HEK293 (cell line): Measurements from ENCODE around the gene SERPINB3.

ENCODE experiments used
- CTCF ChIA-PET: fragments of 350-600 bp; formaldehyde crosslinking; extraction: SDS; loops from one replicate; lab custom pipeline; 2021; ENCODE audit warnings: antibody characterized with exemption; lab: Yijun Ruan, JAX
- POLR2A ChIA-PET: fragments of 300-600 bp; formaldehyde crosslinking; extraction: SDS; loops from one replicate; lab custom pipeline; 2020; ENCODE audit warnings: antibody characterized with exemption, inconsistent platforms; lab: Yijun Ruan, JAX
- H3K27ac ChIP-seq: fragments of 200-500 bp; sonication (Bioruptor generic); 2 replicates; pipeline ENCODE4 v1.5.1; 2014; ENCODE audit warnings: low read depth, low read length, control low read depth, inconsistent platforms; ENCODE audit errors: extremely low read depth
- H3K36me3 ChIP-seq, 2 experiments: fragments of 200-500 bp in 1 of 2; sonication (Bioruptor generic) in 1 of 2; 1 replicate in 1 of 2; 2 replicates in 1 of 2; pipeline ENCODE4 v1.5.1; 2014 to 2017; ENCODE audit warnings: inconsistent platforms in 2 of 2, low read length in 2 of 2; ENCODE audit not compliant: control insufficient read depth in 2 of 2, insufficient read depth in 1 of 2
- H3K4me1 ChIP-seq: fragments of 200-500 bp; sonication (Bioruptor generic); 2 replicates; pipeline ENCODE4 v1.5.1; 2014; ENCODE audit warnings: mild to moderate bottlenecking, low read length, inconsistent platforms; ENCODE audit not compliant: control insufficient read depth, insufficient read depth
- H3K4me3 ChIP-seq: 2 replicates; pipeline ENCODE4 v1.5.1; 2011; ENCODE audit warnings: low read depth, mild to moderate bottlenecking, control low read depth, low read length, moderate library complexity
- H3K9me3 ChIP-seq: fragments of 200-500 bp; sonication (Bioruptor generic); 2 replicates; pipeline ENCODE4 v1.5.1; 2014; ENCODE audit warnings: low read depth, low read length, inconsistent platforms; ENCODE audit not compliant: control insufficient read depth, insufficient read depth
- EGR2 ChIP-seq: fragments of 450-650 bp; formaldehyde crosslinking; IDR thresholded peaks from 2 replicates; pipeline ENCODE4 v1.5.1; 2016; ENCODE audit warnings: low read depth, missing biosample characterization, missing genetic modification characterization
- FEZF1 ChIP-seq: fragments of 450-650 bp; formaldehyde crosslinking; IDR thresholded peaks from 2 replicates; pipeline ENCODE4 v1.5.1; 2016; ENCODE audit warnings: missing biosample characterization, missing genetic modification characterization
- GLIS2 ChIP-seq: fragments of 450-650 bp; formaldehyde crosslinking; IDR thresholded peaks from 2 replicates; pipeline ENCODE4 v1.5.1; 2016; ENCODE audit warnings: missing biosample characterization, missing genetic modification characterization
- YY1 ChIP-seq: fragments of 450-650 bp; formaldehyde crosslinking; IDR thresholded peaks from 2 replicates; pipeline ENCODE4 v1.5.1; 2018; ENCODE audit warnings: missing biosample characterization, missing genetic modification characterization
- YY2 ChIP-seq: fragments of 450-650 bp; formaldehyde crosslinking; IDR thresholded peaks from 2 replicates; pipeline ENCODE4 v1.5.1; 2016; ENCODE audit warnings: missing biosample characterization, missing genetic modification characterization
- ZBTB20 ChIP-seq: fragments of 450-650 bp; formaldehyde crosslinking; IDR thresholded peaks from 2 replicates; pipeline ENCODE4 v1.5.1; 2016; ENCODE audit warnings: missing biosample characterization, missing genetic modification characterization
- ZBTB21 ChIP-seq: fragments of 450-650 bp; formaldehyde crosslinking; IDR thresholded peaks from 2 replicates; pipeline ENCODE4 v1.5.1; 2017; ENCODE audit warnings: missing biosample characterization, missing genetic modification characterization
- ZBTB8A ChIP-seq: fragments of 450-650 bp; formaldehyde crosslinking; IDR thresholded peaks from 2 replicates; pipeline ENCODE4 v1.5.1; 2016; ENCODE audit warnings: missing biosample characterization, missing genetic modification characterization
- ZFP3 ChIP-seq: fragments of 450-650 bp; formaldehyde crosslinking; IDR thresholded peaks from 2 replicates; pipeline ENCODE4 v1.5.1; 2016; ENCODE audit warnings: low read depth, missing biosample characterization, missing genetic modification characterization
- ZNF10 ChIP-seq: fragments of 450-650 bp; formaldehyde crosslinking; IDR thresholded peaks from 2 replicates; pipeline ENCODE4 v1.5.1; 2017; ENCODE audit warnings: missing biosample characterization, missing genetic modification characterization
- ZNF132 ChIP-seq: fragments of 450-650 bp; formaldehyde crosslinking; IDR thresholded peaks from 2 replicates; pipeline ENCODE4 v1.5.1; 2017; ENCODE audit warnings: missing biosample characterization, missing genetic modification characterization, borderline replicate concordance
- ZNF23 ChIP-seq: fragments of 450-650 bp; formaldehyde crosslinking; IDR thresholded peaks from 2 replicates; pipeline ENCODE4 v1.5.1; 2016; ENCODE audit warnings: missing biosample characterization, missing genetic modification characterization, borderline replicate concordance
- ZNF24 ChIP-seq: fragments of 450-650 bp; formaldehyde crosslinking; IDR thresholded peaks from 2 replicates; pipeline ENCODE4 v1.5.1; 2016; ENCODE audit warnings: missing biosample characterization, missing genetic modification characterization
- ZNF292 ChIP-seq: fragments of 450-650 bp; formaldehyde crosslinking; IDR thresholded peaks from 2 replicates; pipeline ENCODE4 v1.5.1; 2016; ENCODE audit warnings: low read depth, missing biosample characterization, missing genetic modification characterization, borderline replicate concordance
- ZNF335 ChIP-seq: fragments of 450-650 bp; formaldehyde crosslinking; conservative IDR thresholded peaks from 2 replicates; pipeline ENCODE4 v1.5.1; 2016; ENCODE audit warnings: missing biosample characterization, missing genetic modification characterization
- ZNF366 ChIP-seq: fragments of 450-650 bp; formaldehyde crosslinking; conservative IDR thresholded peaks from 2 replicates; pipeline ENCODE4 v1.5.1; 2016; ENCODE audit warnings: missing biosample characterization, missing genetic modification characterization
- ZNF416 ChIP-seq: fragments of 450-650 bp; formaldehyde crosslinking; IDR thresholded peaks from 2 replicates; pipeline ENCODE4 v1.5.1; 2016; ENCODE audit warnings: missing biosample characterization, missing genetic modification characterization
- ZNF600 ChIP-seq: fragments of 450-650 bp; formaldehyde crosslinking; IDR thresholded peaks from 2 replicates; pipeline ENCODE4 v1.5.1; 2016; ENCODE audit warnings: missing biosample characterization, missing genetic modification characterization
- ZNF785 ChIP-seq: fragments of 450-650 bp; formaldehyde crosslinking; IDR thresholded peaks from 2 replicates; pipeline ENCODE4 v1.5.1; 2016; ENCODE audit warnings: missing biosample characterization, missing genetic modification characterization
- ZSCAN23 ChIP-seq: fragments of 450-650 bp; formaldehyde crosslinking; IDR thresholded peaks from 2 replicates; pipeline ENCODE4 v1.5.1; 2016; ENCODE audit warnings: missing biosample characterization, missing genetic modification characterization
- TF ChIP-seq, protein P1 (sequence below): fragments of 450-650 bp; formaldehyde crosslinking; IDR thresholded peaks from 2 replicates; pipeline ENCODE4 v1.5.1; 2016; ENCODE audit warnings: missing biosample characterization, missing genetic modification characterization
- TF ChIP-seq, protein P2 (sequence below): fragments of 450-650 bp; formaldehyde crosslinking; IDR thresholded peaks from 2 replicates; pipeline ENCODE4 v1.5.1; 2016; ENCODE audit warnings: missing biosample characterization, missing genetic modification characterization
- TF ChIP-seq, protein P3 (sequence below): fragments of 450-650 bp; formaldehyde crosslinking; IDR thresholded peaks from 2 replicates; pipeline ENCODE4 v1.5.1; 2016; ENCODE audit warnings: missing biosample characterization, missing genetic modification characterization
- TF ChIP-seq, protein P4 (sequence below): fragments of 450-650 bp; formaldehyde crosslinking; IDR thresholded peaks from 2 replicates; pipeline ENCODE4 v1.5.1; 2016; ENCODE audit warnings: missing biosample characterization, missing genetic modification characterization
- TF ChIP-seq, protein P5 (sequence below): fragments of 450-650 bp; formaldehyde crosslinking; IDR thresholded peaks from 2 replicates; pipeline ENCODE4 v1.5.1; 2017; ENCODE audit warnings: missing biosample characterization, missing genetic modification characterization
- TF ChIP-seq, protein P6 (sequence below): fragments of 450-650 bp; formaldehyde crosslinking; IDR thresholded peaks from 2 replicates; pipeline ENCODE4 v1.5.1; 2016; ENCODE audit warnings: missing biosample characterization, missing genetic modification characterization

Gene SERPINB3

DNA sequence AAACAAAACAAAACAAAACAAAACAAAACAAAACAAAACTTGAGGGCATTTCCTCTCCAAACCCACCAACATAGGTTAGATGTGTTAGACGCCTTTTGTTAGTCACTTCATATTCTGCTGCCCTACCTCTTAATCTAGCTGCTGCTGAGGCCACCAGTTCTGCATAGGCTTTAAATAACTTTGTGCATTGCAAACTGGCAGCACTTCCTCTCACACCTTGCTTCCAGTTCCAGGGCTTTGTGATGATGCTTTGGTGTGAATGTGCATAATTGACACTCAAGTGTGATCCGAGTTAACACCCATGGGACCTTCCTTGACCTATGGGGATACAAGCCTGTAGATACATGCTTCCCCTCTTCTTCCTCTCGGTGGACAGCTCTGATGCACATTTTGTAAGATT is 38.8 kb upstream of the SERPINB3 start:
- TF ChIP-seq ZFP3 (tag by site-specific recombination) (no peak), YY1 (no peak), YY2 (no peak), ZNF600 (tag by site-specific recombination) (no peak), ZSCAN23 (tag by site-specific recombination) (no peak), ZBTB20 (tag by site-specific recombination) (no peak), ZNF366 (tag by site-specific recombination) (no peak), ZNF23 (no peak), ZNF416 (tag by site-specific recombination) (no peak), ZBTB21 (tag by site-specific recombination) (no peak), ZNF785 (tag by site-specific recombination) (no peak), ZNF24 (no peak), ZNF10 (tag by site-specific recombination) (no peak), ZNF292 (tag by site-specific recombination) (no peak), GLIS2 (no peak)
- TF ChIP-seq, protein P1, sequence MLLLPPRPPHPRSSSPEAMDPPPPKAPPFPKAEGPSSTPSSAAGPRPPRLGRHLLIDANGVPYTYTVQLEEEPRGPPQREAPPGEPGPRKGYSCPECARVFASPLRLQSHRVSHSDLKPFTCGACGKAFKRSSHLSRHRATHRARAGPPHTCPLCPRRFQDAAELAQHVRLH (tag by site-specific recombination): no peak
- TF ChIP-seq, protein P2, sequence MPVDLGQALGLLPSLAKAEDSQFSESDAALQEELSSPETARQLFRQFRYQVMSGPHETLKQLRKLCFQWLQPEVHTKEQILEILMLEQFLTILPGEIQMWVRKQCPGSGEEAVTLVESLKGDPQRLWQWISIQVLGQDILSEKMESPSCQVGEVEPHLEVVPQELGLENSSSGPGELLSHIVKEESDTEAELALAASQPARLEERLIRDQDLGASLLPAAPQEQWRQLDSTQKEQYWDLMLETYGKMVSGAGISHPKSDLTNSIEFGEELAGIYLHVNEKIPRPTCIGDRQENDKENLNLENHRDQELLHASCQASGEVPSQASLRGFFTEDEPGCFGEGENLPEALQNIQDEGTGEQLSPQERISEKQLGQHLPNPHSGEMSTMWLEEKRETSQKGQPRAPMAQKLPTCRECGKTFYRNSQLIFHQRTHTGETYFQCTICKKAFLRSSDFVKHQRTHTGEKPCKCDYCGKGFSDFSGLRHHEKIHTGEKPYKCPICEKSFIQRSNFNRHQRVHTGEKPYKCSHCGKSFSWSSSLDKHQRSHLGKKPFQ (tag by site-specific recombination): no peak
- TF ChIP-seq, protein P3, sequence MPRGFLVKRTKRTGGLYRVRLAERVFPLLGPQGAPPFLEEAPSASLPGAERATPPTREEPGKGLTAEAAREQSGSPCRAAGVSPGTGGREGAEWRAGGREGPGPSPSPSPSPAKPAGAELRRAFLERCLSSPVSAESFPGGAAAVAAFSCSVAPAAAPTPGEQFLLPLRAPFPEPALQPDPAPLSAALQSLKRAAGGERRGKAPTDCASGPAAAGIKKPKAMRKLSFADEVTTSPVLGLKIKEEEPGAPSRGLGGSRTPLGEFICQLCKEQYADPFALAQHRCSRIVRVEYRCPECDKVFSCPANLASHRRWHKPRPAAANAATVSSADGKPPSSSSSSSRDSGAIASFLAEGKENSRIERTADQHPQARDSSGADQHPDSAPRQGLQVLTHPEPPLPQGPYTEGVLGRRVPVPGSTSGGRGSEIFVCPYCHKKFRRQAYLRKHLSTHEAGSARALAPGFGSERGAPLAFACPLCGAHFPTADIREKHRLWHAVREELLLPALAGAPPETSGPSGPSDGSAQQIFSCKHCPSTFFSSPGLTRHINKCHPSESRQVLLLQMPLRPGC: no peak
- TF ChIP-seq, protein P4, sequence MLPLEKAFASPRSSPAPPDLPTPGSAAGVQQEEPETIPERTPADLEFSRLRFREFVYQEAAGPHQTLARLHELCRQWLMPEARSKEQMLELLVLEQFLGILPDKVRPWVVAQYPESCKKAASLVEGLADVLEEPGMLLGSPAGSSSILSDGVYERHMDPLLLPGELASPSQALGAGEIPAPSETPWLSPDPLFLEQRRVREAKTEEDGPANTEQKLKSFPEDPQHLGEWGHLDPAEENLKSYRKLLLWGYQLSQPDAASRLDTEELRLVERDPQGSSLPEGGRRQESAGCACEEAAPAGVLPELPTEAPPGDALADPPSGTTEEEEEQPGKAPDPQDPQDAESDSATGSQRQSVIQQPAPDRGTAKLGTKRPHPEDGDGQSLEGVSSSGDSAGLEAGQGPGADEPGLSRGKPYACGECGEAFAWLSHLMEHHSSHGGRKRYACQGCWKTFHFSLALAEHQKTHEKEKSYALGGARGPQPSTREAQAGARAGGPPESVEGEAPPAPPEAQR (tag by site-specific recombination): no peak
- TF ChIP-seq, protein P5, sequence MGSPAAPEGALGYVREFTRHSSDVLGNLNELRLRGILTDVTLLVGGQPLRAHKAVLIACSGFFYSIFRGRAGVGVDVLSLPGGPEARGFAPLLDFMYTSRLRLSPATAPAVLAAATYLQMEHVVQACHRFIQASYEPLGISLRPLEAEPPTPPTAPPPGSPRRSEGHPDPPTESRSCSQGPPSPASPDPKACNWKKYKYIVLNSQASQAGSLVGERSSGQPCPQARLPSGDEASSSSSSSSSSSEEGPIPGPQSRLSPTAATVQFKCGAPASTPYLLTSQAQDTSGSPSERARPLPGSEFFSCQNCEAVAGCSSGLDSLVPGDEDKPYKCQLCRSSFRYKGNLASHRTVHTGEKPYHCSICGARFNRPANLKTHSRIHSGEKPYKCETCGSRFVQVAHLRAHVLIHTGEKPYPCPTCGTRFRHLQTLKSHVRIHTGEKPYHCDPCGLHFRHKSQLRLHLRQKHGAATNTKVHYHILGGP (tag by site-specific recombination): no peak
- H3K4me1 ChIP-seq: no peaks in the 10 kb centered on the region
- no peaks in the 10 kb centered on the region for H3K9me3 ChIP-seq
- CTCF ChIA-PET: no interaction called here
- H3K4me3 ChIP-seq: no peak overlapping the region
- POLR2A ChIA-PET: no interaction called here
- no peak overlapping the region for H3K27ac ChIP-seq
- H3K36me3 ChIP-seq: no peaks in the 10 kb centered on the region

DNA sequence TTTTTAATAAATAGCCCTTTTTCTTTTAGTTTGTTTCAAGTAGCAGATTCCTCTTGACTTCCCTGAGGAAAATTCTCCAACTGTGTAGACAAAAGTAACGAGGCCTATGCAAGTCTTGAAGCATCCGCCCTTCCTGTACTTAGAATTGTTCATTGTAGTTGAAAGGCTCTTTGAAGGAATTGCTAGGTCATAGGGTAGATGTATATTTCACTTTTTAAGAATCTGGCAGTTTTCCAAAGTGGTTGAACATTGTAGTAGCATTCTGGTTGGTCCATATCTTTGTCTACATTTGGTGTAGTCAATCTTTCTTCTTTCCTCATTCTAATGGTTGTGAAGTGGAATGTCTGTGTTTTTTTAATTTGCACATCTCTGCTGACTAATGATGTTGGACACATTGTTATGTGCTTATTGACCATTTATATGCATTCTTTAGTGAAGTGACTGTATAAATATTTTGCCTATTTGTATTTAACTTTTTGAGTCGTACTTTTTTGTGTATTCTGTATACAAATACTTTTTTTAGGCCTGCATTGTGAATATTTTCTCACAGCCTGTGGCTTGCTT is 35.5 kb upstream of the SERPINB3 start:
- no peaks in the 10 kb centered on the region for H3K36me3 ChIP-seq
- H3K9me3 ChIP-seq: no peaks in the 10 kb centered on the region
- no peak overlapping the region for H3K4me3 ChIP-seq
- TF ChIP-seq ZNF132 (tag by site-specific recombination): no peak
- TF ChIP-seq, protein P6, sequence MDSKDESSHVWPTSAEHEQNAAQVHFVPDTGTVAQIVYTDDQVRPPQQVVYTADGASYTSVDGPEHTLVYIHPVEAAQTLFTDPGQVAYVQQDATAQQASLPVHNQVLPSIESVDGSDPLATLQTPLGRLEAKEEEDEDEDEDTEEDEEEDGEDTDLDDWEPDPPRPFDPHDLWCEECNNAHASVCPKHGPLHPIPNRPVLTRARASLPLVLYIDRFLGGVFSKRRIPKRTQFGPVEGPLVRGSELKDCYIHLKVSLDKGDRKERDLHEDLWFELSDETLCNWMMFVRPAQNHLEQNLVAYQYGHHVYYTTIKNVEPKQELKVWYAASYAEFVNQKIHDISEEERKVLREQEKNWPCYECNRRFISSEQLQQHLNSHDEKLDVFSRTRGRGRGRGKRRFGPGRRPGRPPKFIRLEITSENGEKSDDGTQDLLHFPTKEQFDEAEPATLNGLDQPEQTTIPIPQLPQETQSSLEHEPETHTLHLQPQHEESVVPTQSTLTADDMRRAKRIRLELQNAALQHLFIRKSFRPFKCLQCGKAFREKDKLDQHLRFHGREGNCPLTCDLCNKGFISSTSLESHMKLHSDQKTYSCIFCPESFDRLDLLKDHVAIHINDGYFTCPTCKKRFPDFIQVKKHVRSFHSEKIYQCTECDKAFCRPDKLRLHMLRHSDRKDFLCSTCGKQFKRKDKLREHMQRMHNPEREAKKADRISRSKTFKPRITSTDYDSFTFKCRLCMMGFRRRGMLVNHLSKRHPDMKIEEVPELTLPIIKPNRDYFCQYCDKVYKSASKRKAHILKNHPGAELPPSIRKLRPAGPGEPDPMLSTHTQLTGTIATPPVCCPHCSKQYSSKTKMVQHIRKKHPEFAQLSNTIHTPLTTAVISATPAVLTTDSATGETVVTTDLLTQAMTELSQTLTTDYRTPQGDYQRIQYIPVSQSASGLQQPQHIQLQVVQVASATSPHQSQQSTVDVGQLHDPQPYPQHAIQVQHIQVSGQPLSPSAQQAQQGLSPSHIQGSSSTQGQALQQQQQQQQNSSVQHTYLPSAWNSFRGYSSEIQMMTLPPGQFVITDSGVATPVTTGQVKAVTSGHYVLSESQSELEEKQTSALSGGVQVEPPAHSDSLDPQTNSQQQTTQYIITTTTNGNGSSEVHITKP: no peak
- TF ChIP-seq ZBTB8A (tag by site-specific recombination): no peak
- no peak for TF ChIP-seq FEZF1 (tag by site-specific recombination)
- no peak for TF ChIP-seq ZNF335 (tag by site-specific recombination)
- no peak for TF ChIP-seq EGR2 (tag by site-specific recombination)
- TF ChIP-seq, all 188 proteins: peak for 0
- Histone ChIP-seq H3K4me1 (no peaks in the 10 kb centered on the region), H3K27ac (no peak overlapping the region)
- CTCF ChIA-PET: no interaction called here
- POLR2A ChIA-PET: no interaction called here
